SJSA1 (cell line): ENCODE measurements around the gene ARL14EPL. TPM values are rescaled to one million over a fixed set of nuclear protein-coding genes. Genes with fewer than 3 reads are reported as not detected.

Experiments
- DNase-seq, 2 experiments: peaks; one replicate each; pipeline ENCODE4 v3.0.0-alpha.2; 2015 to 2020; ENCODE audit warnings: low spot score in 2 of 2, low read depth in 1 of 2
- H3K27ac ChIP-seq: fragments of 250-450 bp; sonication (Bioruptor Pico); 2 replicates; pipeline ENCODE4 v1.5.1; 2020; ENCODE audit warnings: mild to moderate bottlenecking, moderate library complexity
- H3K27me3 ChIP-seq: fragments of 250-450 bp; sonication (Bioruptor Pico); replicated peaks from 2 replicates; pipeline ENCODE4 v1.5.1; 2020; ENCODE audit warnings: mild to moderate bottlenecking, moderate library complexity
- H3K36me3 ChIP-seq: fragments of 250-450 bp; sonication (Bioruptor Pico); 2 replicates; pipeline ENCODE4 v1.5.1; 2020; ENCODE audit warnings: mild to moderate bottlenecking
- H3K4me1 ChIP-seq: fragments of 250-450 bp; sonication (Bioruptor Pico); replicated peaks from 2 replicates; pipeline ENCODE4 v1.6.1; 2021; ENCODE audit warnings: mild to moderate bottlenecking
- H3K4me3 ChIP-seq: fragments of 250-450 bp; sonication (Bioruptor Pico); 2 replicates; pipeline ENCODE4 v1.5.1; 2020; ENCODE audit warnings: mild to moderate bottlenecking
- H3K9me3 ChIP-seq: fragments of 250-450 bp; sonication (Bioruptor Pico); replicated peaks from 2 replicates; pipeline ENCODE4 v1.5.1; 2020; ENCODE audit warnings: mild to moderate bottlenecking
- total RNA-seq: library from RNA; depleted of rRNA; stranded (reverse); fragments of >200 nt; shearing (Covaris generic); gene quantifications from 2 replicates; pipeline ENCODE4 v1.2.3, GENCODE V29; 2014

The ARL14EPL gene
- total RNA-seq, 1 experiment from 2014 or later = 1.3 TPM

GRCh38 chr5:116025866-116026265, 6.4 kb upstream of the ARL14EPL start:
- Histone ChIP-seq H3K4me1 (no peaks in the 10 kb centered on the region; the same call in 1 of the 2 replicates), H3K4me3 (no peak overlapping the region), H3K27me3 (no peaks in the 10 kb centered on the region), H3K36me3 (no peaks in the 10 kb centered on the region), H3K9me3 (no peaks in the 10 kb centered on the region; the same call in 1 of the 2 replicates), H3K27ac (no peak overlapping the region)
- no peak for DNase-seq

- H3K4me3 ChIP-seq = no peak overlapping the region
- no peaks in the 10 kb centered on the region for H3K27me3 ChIP-seq
- H3K36me3 ChIP-seq = no peaks in the 10 kb centered on the region
- no peaks in the 10 kb centered on the region for H3K9me3 ChIP-seq
- no peak for DNase-seq
- H3K4me1 ChIP-seq = peaks cover 20% of the 10 kb centered on the region
- no peak overlapping the region for H3K27ac ChIP-seq
Observed at GRCh38 chr5:116032991-116033390, 719 bp downstream of the ARL14EPL start.

GRCh38 chr5:116035123-116035522, 2.9 kb downstream of the ARL14EPL start:
- Histone ChIP-seq H3K4me1 (peaks cover 20% of the 10 kb centered on the region), H3K4me3 (no peak overlapping the region), H3K27me3 (no peaks in the 10 kb centered on the region), H3K36me3 (no peaks in the 10 kb centered on the region), H3K27ac (no peak overlapping the region), H3K9me3 (no peaks in the 10 kb centered on the region)
- DNase-seq = no peak

GRCh38 chr5:116037236-116037822, 5.1 kb downstream of the ARL14EPL start:
- peaks cover 8% of the 10 kb centered on the region for H3K4me1 ChIP-seq
- no peaks in the 10 kb centered on the region for H3K9me3 ChIP-seq
- H3K36me3 ChIP-seq = no peaks in the 10 kb centered on the region
- no peak for DNase-seq
- H3K27ac ChIP-seq = no peak overlapping the region
- no peak overlapping the region for H3K4me3 ChIP-seq
- no peaks in the 10 kb centered on the region for H3K27me3 ChIP-seq

GRCh38 chr5:116038817-116039216, 6.5 kb downstream of the ARL14EPL start:
- Histone ChIP-seq H3K27ac (no peak overlapping the region), H3K36me3 (no peaks in the 10 kb centered on the region), H3K4me1 (peaks cover 6% of the 10 kb centered on the region; the same call in 1 of the 2 replicates), H3K27me3 (no peaks in the 10 kb centered on the region), H3K4me3 (no peak overlapping the region), H3K9me3 (no peaks in the 10 kb centered on the region)
- DNase-seq = no peak

GRCh38 chr5:116042375-116042774, 10.1 kb downstream of the ARL14EPL start:
- Histone ChIP-seq H3K36me3 (no peaks in the 10 kb centered on the region), H3K9me3 (no peaks in the 10 kb centered on the region), H3K27me3 (0 out of 2 replicates have a peak, but pooled peaks cover 3% of the 10 kb centered on the region), H3K4me3 (no peak overlapping the region), H3K27ac (no peak overlapping the region), H3K4me1 (no peaks in the 10 kb centered on the region)
- no peak for DNase-seq

GRCh38 chr5:116044073-116044472, 11.8 kb downstream of the ARL14EPL start:
- Histone ChIP-seq H3K27ac (no peak overlapping the region), H3K4me1 (no peaks in the 10 kb centered on the region), H3K4me3 (no peak overlapping the region), H3K36me3 (no peaks in the 10 kb centered on the region), H3K9me3 (no peaks in the 10 kb centered on the region), H3K27me3 (0 out of 2 replicates have a peak, but pooled peaks cover 3% of the 10 kb centered on the region)
- no peak for DNase-seq

- no peaks in the 10 kb centered on the region for H3K4me1 ChIP-seq
- no peak overlapping the region for H3K4me3 ChIP-seq
- no peak overlapping the region for H3K27ac ChIP-seq
- H3K27me3 ChIP-seq = 0 out of 2 replicates have a peak, but pooled peaks cover 3% of the 10 kb centered on the region
- no peak for DNase-seq
- H3K36me3 ChIP-seq = no peaks in the 10 kb centered on the region
- H3K9me3 ChIP-seq = no peaks in the 10 kb centered on the region
Observed at GRCh38 chr5:116045821-116046220, 13.5 kb downstream of the ARL14EPL start.

- no peak overlapping the region for H3K27ac ChIP-seq
- no peak overlapping the region for H3K4me3 ChIP-seq
- no peaks in the 10 kb centered on the region for H3K36me3 ChIP-seq
- no peaks in the 10 kb centered on the region for H3K9me3 ChIP-seq
- no peak for DNase-seq
- H3K27me3 ChIP-seq = 0 out of 2 replicates have a peak, but pooled peaks cover 3% of the 10 kb centered on the region
- no peaks in the 10 kb centered on the region for H3K4me1 ChIP-seq
Observed at GRCh38 chr5:116046261-116046660, 14.0 kb downstream of the ARL14EPL start.

GRCh38 chr5:116046823-116047222, 14.6 kb downstream of the ARL14EPL start:
- Histone ChIP-seq H3K27ac (no peak overlapping the region), H3K27me3 (0 out of 2 replicates have a peak, but pooled peaks cover 3% of the 10 kb centered on the region), H3K4me1 (no peaks in the 10 kb centered on the region), H3K9me3 (no peaks in the 10 kb centered on the region), H3K36me3 (no peaks in the 10 kb centered on the region), H3K4me3 (no peak overlapping the region)
- DNase-seq = no peak

- Histone ChIP-seq H3K36me3 (no peaks in the 10 kb centered on the region), H3K9me3 (no peaks in the 10 kb centered on the region), H3K4me3 (no peak overlapping the region), H3K4me1 (peaks cover 9% of the 10 kb centered on the region), H3K27ac (no peak overlapping the region), H3K27me3 (no peaks in the 10 kb centered on the region)
- DNase-seq = no peak
Observed at GRCh38 chr5:116058346-116058936, 26.2 kb downstream of the ARL14EPL start.

GRCh38 chr5:116062352-116062751, 30.1 kb downstream of the ARL14EPL start:
- Histone ChIP-seq H3K27me3 (no peaks in the 10 kb centered on the region), H3K27ac (no peak overlapping the region), H3K9me3 (no peaks in the 10 kb centered on the region), H3K36me3 (no peaks in the 10 kb centered on the region), H3K4me1 (peaks cover 19% of the 10 kb centered on the region), H3K4me3 (no peak overlapping the region)
- no peak for DNase-seq

GRCh38 chr5:116063950-116064349, 31.7 kb downstream of the ARL14EPL start:
- no peak overlapping the region for H3K27ac ChIP-seq
- peaks cover 14% of the 10 kb centered on the region for H3K4me1 ChIP-seq
- no peaks in the 10 kb centered on the region for H3K9me3 ChIP-seq
- DNase-seq = peak in 1 of 2 experiments; percentile 62
- H3K36me3 ChIP-seq = no peaks in the 10 kb centered on the region
- H3K27me3 ChIP-seq = no peaks in the 10 kb centered on the region
- no peak overlapping the region for H3K4me3 ChIP-seq

- H3K9me3 ChIP-seq = no peaks in the 10 kb centered on the region
- no peak overlapping the region for H3K4me3 ChIP-seq
- no peaks in the 10 kb centered on the region for H3K27me3 ChIP-seq
- peaks cover 13% of the 10 kb centered on the region for H3K4me1 ChIP-seq
- no peaks in the 10 kb centered on the region for H3K36me3 ChIP-seq
- H3K27ac ChIP-seq = no peak overlapping the region
- peak in 1 of 2 experiments; percentile 53 for DNase-seq
Observed at GRCh38 chr5:116068028-116068632, 35.9 kb downstream of the ARL14EPL start.
